H9 (cell line): Measurements from ENCODE around the gene NUDT15. TPM values are rescaled to one million over a fixed set of nuclear protein-coding genes. Genes with fewer than 3 reads are reported as not detected.

Source experiments
- DNase-seq: peaks from one replicate; pipeline ENCODE4 v3.0.0-alpha.2; 2017
- H2AFZ ChIP-seq: one replicate; pipeline ENCODE4 v1.6.1; 2013; ENCODE audit warnings: mild to moderate bottlenecking, low read length, control low read depth, moderate library complexity
- H2AK5ac ChIP-seq: 2 replicates; pipeline ENCODE4 v1.6.1; 2013; ENCODE audit warnings: low read length, control low read depth, mixed read lengths; ENCODE audit not compliant: insufficient read length
- H2BK120ac ChIP-seq: one replicate; pipeline ENCODE4 v1.6.1; 2013; ENCODE audit warnings: low read depth, mild to moderate bottlenecking, low read length, control low read depth, inconsistent platforms; ENCODE audit not compliant: poor library complexity, severe bottlenecking
- H2BK12ac ChIP-seq: 2 replicates; pipeline ENCODE4 v1.6.1; 2013; ENCODE audit warnings: low read length, control low read depth, mixed read lengths, low read depth; ENCODE audit not compliant: insufficient read length
- H2BK15ac ChIP-seq: 2 replicates; pipeline ENCODE4 v1.6.1; 2013; ENCODE audit warnings: low read depth, low read length, control low read depth
- H2BK20ac ChIP-seq: one replicate; pipeline ENCODE4 v1.6.1; 2013; ENCODE audit warnings: low read depth, mild to moderate bottlenecking, low read length, control low read depth, inconsistent platforms; ENCODE audit not compliant: poor library complexity, severe bottlenecking
- H2BK5ac ChIP-seq: 2 replicates; pipeline ENCODE4 v1.6.1; 2013; ENCODE audit warnings: low read length, control low read depth, mixed read lengths; ENCODE audit not compliant: insufficient read length
- H3K14ac ChIP-seq: 2 replicates; pipeline ENCODE4 v1.6.1; 2013; ENCODE audit warnings: low read length, control low read depth; ENCODE audit not compliant: insufficient read depth
- H3K18ac ChIP-seq: 2 replicates; pipeline ENCODE4 v1.6.1; 2013; ENCODE audit warnings: low read depth, mild to moderate bottlenecking, mixed read lengths, low read length, control low read depth; ENCODE audit not compliant: insufficient read length
- H3K23ac ChIP-seq: 2 replicates; pipeline ENCODE4 v1.6.1; 2013; ENCODE audit warnings: low read length, control low read depth, mixed read lengths, low read depth; ENCODE audit not compliant: insufficient read length
- H3K23me2 ChIP-seq: 2 replicates; pipeline ENCODE4 v1.6.1; 2013; ENCODE audit warnings: low read depth, mild to moderate bottlenecking, mixed read lengths, low read length, control low read depth; ENCODE audit not compliant: insufficient read length, poor library complexity, severe bottlenecking
- H3K27ac ChIP-seq: 2 replicates; pipeline ENCODE4 v1.5.1; 2013; ENCODE audit warnings: low read length, control low read depth, mixed read lengths, low read depth; ENCODE audit not compliant: insufficient read length
- H3K27me3 ChIP-seq: 2 replicates; pipeline ENCODE4 v1.6.1; 2013; ENCODE audit warnings: low read length, control low read depth, inconsistent platforms; ENCODE audit not compliant: insufficient read depth
- H3K4ac ChIP-seq: 2 replicates; pipeline ENCODE4 v1.6.1; 2013; ENCODE audit warnings: low read depth, mild to moderate bottlenecking, control low read depth, inconsistent platforms, low read length, moderate library complexity
- H3K4me1 ChIP-seq: 2 replicates; pipeline ENCODE4 v1.6.1; 2013; ENCODE audit warnings: low read length, control low read depth, inconsistent platforms; ENCODE audit not compliant: insufficient read depth
- H3K4me2 ChIP-seq: 2 replicates; pipeline ENCODE4 v1.6.1; 2013; ENCODE audit warnings: low read length, control low read depth, mixed read lengths; ENCODE audit not compliant: insufficient read length, insufficient read depth
- H3K56ac ChIP-seq: 2 replicates; pipeline ENCODE4 v1.6.1; 2013; ENCODE audit warnings: low read depth, mild to moderate bottlenecking, mixed read lengths, low read length, control low read depth; ENCODE audit not compliant: insufficient read length
- H3K79me1 ChIP-seq: 2 replicates; pipeline ENCODE4 v1.6.1; 2013; ENCODE audit warnings: low read depth, mild to moderate bottlenecking, moderate library complexity, low read length, control low read depth, inconsistent platforms; ENCODE audit not compliant: insufficient read depth, poor library complexity, severe bottlenecking
- H3K79me2 ChIP-seq: 2 replicates; pipeline ENCODE4 v1.6.1; 2013; ENCODE audit warnings: low read length, control low read depth, inconsistent platforms; ENCODE audit not compliant: insufficient read depth
- H3K9ac ChIP-seq: 2 replicates; pipeline ENCODE4 v1.6.1; 2013; ENCODE audit warnings: low read length, control low read depth, mixed read lengths; ENCODE audit not compliant: insufficient read length; ENCODE audit errors: extremely low read depth
- H3K9me3 ChIP-seq: one replicate; pipeline ENCODE4 v1.6.1; 2013; ENCODE audit warnings: low read depth, low read length, inconsistent platforms; ENCODE audit not compliant: control insufficient read depth
- H3T11ph ChIP-seq: one replicate; pipeline ENCODE4 v1.6.1; 2013; ENCODE audit warnings: mild to moderate bottlenecking, low read length, control low read depth, inconsistent platforms
- H4K20me1 ChIP-seq: one replicate; pipeline ENCODE4 v1.6.1; 2013; ENCODE audit not compliant: control insufficient read depth, insufficient read length, insufficient read depth
- H4K5ac ChIP-seq: 2 replicates; pipeline ENCODE4 v1.6.1; 2013; ENCODE audit warnings: low read depth, mild to moderate bottlenecking, mixed read lengths, low read length, control low read depth; ENCODE audit not compliant: insufficient read length
- H4K8ac ChIP-seq: replicated peaks from 2 replicates; pipeline ENCODE4 v1.6.1; 2013; ENCODE audit warnings: low read length, control low read depth, mixed read lengths, low read depth; ENCODE audit not compliant: insufficient read length
- H4K91ac ChIP-seq: 2 replicates; pipeline ENCODE4 v1.6.1; 2013; ENCODE audit warnings: low read depth, mild to moderate bottlenecking, moderate library complexity, mixed read lengths, low read length, control low read depth; ENCODE audit not compliant: insufficient read length
- H3K27ac Mint-ChIP-seq, 3 experiments: 2 replicates in 2 of 3; 3 replicates in 1 of 3; pipeline ENCODE4 v1.8.0; 2020 to 2021; ENCODE audit warnings: mixed read lengths in 3 of 3, mild to moderate bottlenecking in 1 of 3, moderate library complexity in 1 of 3
- H3K27me3 Mint-ChIP-seq: 2 replicates; pipeline ENCODE4 v1.8.0; 2021; ENCODE audit warnings: low read depth, mild to moderate bottlenecking, moderate library complexity, mixed read lengths
- H3K36me3 Mint-ChIP-seq, 3 experiments: 2 replicates in 2 of 3; 3 replicates in 1 of 3; pipeline ENCODE4 v1.8.0; 2020 to 2021; ENCODE audit warnings: low read depth in 3 of 3, mixed read lengths in 3 of 3; ENCODE audit not compliant: insufficient read depth in 1 of 3
- H3K4me1 Mint-ChIP-seq, 2 experiments: 2 replicates each; pipeline ENCODE4 v1.8.0; 2020; ENCODE audit warnings: mixed read lengths in 2 of 2
- H3K4me3 Mint-ChIP-seq, 2 experiments: 2 replicates in 1 of 2; 3 replicates in 1 of 2; pipeline ENCODE4 v1.8.0; 2020 to 2021; ENCODE audit warnings: mild to moderate bottlenecking in 2 of 2, mixed read lengths in 2 of 2, moderate library complexity in 1 of 2
- H3K9me3 Mint-ChIP-seq, 2 experiments: 2 replicates in 1 of 2; 3 replicates in 1 of 2; pipeline ENCODE4 v1.8.0; 2020; ENCODE audit warnings: mild to moderate bottlenecking in 2 of 2, mixed read lengths in 2 of 2, moderate library complexity in 1 of 2
- total RNA-seq: library from RNA; stranded (reverse); gene quantifications from 2 replicates; pipeline ENCODE4 v1.2.1, GENCODE V29; 2021
- TF ChIP-seq, protein P1 (sequence below): fragments of 200-600 bp; sonication (generic); conservative IDR thresholded peaks from 3 replicates; pipeline ENCODE4 v1.8.0; 2021; ENCODE audit warnings: antibody characterized with exemption, mild to moderate bottlenecking

The NUDT15 gene
- total RNA-seq, 1 experiment from 2014 or later, result 50.5 TPM

DNA sequence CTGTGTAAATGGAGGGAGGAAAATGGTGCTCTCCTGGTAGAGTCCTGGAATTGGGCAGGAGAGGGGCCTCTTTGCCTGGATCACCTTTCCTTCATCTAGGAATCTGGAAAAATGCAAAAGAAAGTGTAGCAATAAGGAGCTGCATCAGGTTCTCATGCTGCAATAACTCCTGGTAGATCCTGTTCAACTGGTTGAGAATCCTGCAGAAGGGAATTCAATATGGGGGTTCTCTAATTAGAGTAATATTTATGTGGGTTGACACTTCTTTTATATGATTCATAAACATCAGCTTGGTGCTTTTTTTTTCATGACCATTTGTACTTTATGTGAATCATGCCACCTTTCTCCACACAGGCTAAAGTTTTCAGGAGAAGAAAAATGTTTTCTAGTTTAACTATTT, 9.5 kb upstream of the NUDT15 start:
- H4K91ac ChIP-seq, result no peak overlapping the region
- TF ChIP-seq, protein P1, sequence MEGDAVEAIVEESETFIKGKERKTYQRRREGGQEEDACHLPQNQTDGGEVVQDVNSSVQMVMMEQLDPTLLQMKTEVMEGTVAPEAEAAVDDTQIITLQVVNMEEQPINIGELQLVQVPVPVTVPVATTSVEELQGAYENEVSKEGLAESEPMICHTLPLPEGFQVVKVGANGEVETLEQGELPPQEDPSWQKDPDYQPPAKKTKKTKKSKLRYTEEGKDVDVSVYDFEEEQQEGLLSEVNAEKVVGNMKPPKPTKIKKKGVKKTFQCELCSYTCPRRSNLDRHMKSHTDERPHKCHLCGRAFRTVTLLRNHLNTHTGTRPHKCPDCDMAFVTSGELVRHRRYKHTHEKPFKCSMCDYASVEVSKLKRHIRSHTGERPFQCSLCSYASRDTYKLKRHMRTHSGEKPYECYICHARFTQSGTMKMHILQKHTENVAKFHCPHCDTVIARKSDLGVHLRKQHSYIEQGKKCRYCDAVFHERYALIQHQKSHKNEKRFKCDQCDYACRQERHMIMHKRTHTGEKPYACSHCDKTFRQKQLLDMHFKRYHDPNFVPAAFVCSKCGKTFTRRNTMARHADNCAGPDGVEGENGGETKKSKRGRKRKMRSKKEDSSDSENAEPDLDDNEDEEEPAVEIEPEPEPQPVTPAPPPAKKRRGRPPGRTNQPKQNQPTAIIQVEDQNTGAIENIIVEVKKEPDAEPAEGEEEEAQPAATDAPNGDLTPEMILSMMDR, result no peak
- H2BK12ac ChIP-seq, result no peak overlapping the region
- no peak overlapping the region for H3K23ac ChIP-seq
- no peak overlapping the region for H4K8ac ChIP-seq
- H3K23me2 ChIP-seq, result no peaks in the 10 kb centered on the region
- peaks cover 24% of the 10 kb centered on the region for H3K9me3 ChIP-seq
- H3K27ac ChIP-seq, result no peak overlapping the region
- no peak overlapping the region for H2AK5ac ChIP-seq
- no peaks in the 10 kb centered on the region for H3K27me3 ChIP-seq
- H2BK20ac ChIP-seq, result no peak overlapping the region
- H3K4me1 ChIP-seq, result no peaks in the 10 kb centered on the region
- no peak overlapping the region for H3K4me2 ChIP-seq
- no peak overlapping the region for H3K9ac ChIP-seq
- H2BK120ac ChIP-seq, result no peak overlapping the region
- H2BK15ac ChIP-seq, result no peak overlapping the region
- H4K20me1 ChIP-seq, result no peaks in the 10 kb centered on the region
- no peak overlapping the region for H3K18ac ChIP-seq
- DNase-seq, result no peak
- peaks cover 2% of the 10 kb centered on the region; the same call in 1 of the 2 replicates for H3K27me3 Mint-ChIP-seq
- no peak overlapping the region for H2AFZ ChIP-seq
- H3K4ac ChIP-seq, result no peak overlapping the region
- H3K4me1 Mint-ChIP-seq, result no peaks in the 10 kb centered on the region
- no peak overlapping the region for H3K27ac Mint-ChIP-seq
- H2BK5ac ChIP-seq, result no peak overlapping the region
- H3K4me3 Mint-ChIP-seq, result no peak overlapping the region
- no peak overlapping the region for H3T11ph ChIP-seq
- no peaks in the 10 kb centered on the region for H3K79me1 ChIP-seq
- H3K9me3 Mint-ChIP-seq, result peaks cover 29 to 38% of the 10 kb centered on the region in 2 experiments
- no peak overlapping the region for H3K14ac ChIP-seq
- no peak overlapping the region for H4K5ac ChIP-seq
- no peak overlapping the region for H3K56ac ChIP-seq
- no peaks in the 10 kb centered on the region for H3K79me2 ChIP-seq
- H3K36me3 Mint-ChIP-seq, result peaks cover 26 to 38% (median 32%) of the 10 kb centered on the region in 3 experiments
